ENCODE results near the gene USP4.
"Not testable (repeated sequence)": the region's sequence is repeated elsewhere in the genome, so short reads cannot be mapped to it uniquely, and the experiment has no call there.

The USP4 gene

GRCh38 chr3:49238274-49239127 is 101.4 kb downstream of the USP4 start:
- in situ Hi-C loops (cut with HindIII; ENCODE audit: low sequenced_read_pairs) = no loop called here
- DNase-seq (ENCODE audit: low read depth) = no peak

GRCh38 chr3:49237344-49237743 is 102.5 kb downstream of the USP4 start:
- in situ Hi-C loops (cut with HindIII; ENCODE audit: low sequenced_read_pairs) = no loop called here
- H3K4me3 ChIP-seq (ENCODE audit: low read depth, low read length) = no peak overlapping the region
- DNase-seq (ENCODE audit: low read depth) = no peak
- no peak for TF ChIP-seq CTCF (IDR thresholded peaks at IDR 0.05; ENCODE audit: low read depth, low read length, missing control alignments)

More at GRCh38 chr3:49238274-49239127, 101.4 kb downstream of the USP4 start:
- no peak overlapping the region for H3K4me3 ChIP-seq (ENCODE audit: low read depth, low read length)
- TF ChIP-seq CTCF (IDR thresholded peaks at IDR 0.05; ENCODE audit: low read depth, low read length, missing control alignments) = no peak

GRCh38 chr3:49236226-49236625 is 103.6 kb downstream of the USP4 start:
- no peak overlapping the region for H3K4me3 ChIP-seq (ENCODE audit: low read depth, low read length)
- in situ Hi-C loops (cut with HindIII; ENCODE audit: low sequenced_read_pairs) = no loop called here
- DNase-seq (ENCODE audit: low read depth) = no peak
- TF ChIP-seq CTCF (IDR thresholded peaks at IDR 0.05; ENCODE audit: low read depth, low read length, missing control alignments) = no peak

- in situ Hi-C loops (cut with HindIII; ENCODE audit: low sequenced_read_pairs); H3K4me3 ChIP-seq (ENCODE audit: low read depth, low read length); DNase-seq (ENCODE audit: low read depth): not testable (repeated sequence)
These were observed 111.0 kb downstream of the USP4 start for GRCh38 chr3:49228817-49229216.

Measured in astrocyte of the cerebellum (primary cell).